ENCODE data around the gene RNF157.

GRCh38 chr17:76150712-76151622, 89.3 kb downstream of the RNF157 start:
- TF ChIP-seq CTCF (IDR thresholded peaks at IDR 0.05) (no peak), POLR2A (IDR thresholded peaks at IDR 0.05) (no peak)

All from thyroid gland (tissue), 4 donors.